PC-9 (cell line): ENCODE measurements around the gene CCT3.

Source experiments
- EZH2 ChIP-seq: fragments of 200-600 bp; sonication (generic); IDR thresholded peaks from 2 replicates; pipeline ENCODE4 v1.8.0; 2017; ENCODE audit warnings: antibody characterized with exemption, low read depth
- TF ChIP-seq, protein P1 (sequence below): fragments of 200-600 bp; sonication (generic); conservative IDR thresholded peaks from 2 replicates; pipeline ENCODE4 v1.6.1; 2017; ENCODE audit warnings: mixed run types, antibody characterized with exemption, mild to moderate bottlenecking, moderate library complexity

DNA sequence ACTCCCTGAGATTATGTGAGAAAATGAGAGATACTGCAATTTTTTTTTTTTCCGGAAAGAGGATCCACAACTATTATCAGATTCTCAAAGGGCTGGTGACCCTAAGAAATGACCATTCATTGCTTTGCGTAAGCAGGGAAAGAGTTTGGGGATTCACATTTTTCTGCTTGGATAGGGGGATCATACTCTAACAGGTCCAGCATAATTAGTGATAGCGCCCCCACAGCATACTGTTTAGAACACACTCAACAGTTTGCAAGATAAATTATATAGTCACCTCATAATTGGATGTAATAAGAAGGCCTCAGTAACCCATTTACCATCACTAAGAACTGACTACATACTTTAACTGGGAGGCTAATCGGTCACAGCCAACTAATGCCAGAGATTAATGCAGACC, 1.9 kb downstream of the CCT3 start:
- TF ChIP-seq, protein P1, sequence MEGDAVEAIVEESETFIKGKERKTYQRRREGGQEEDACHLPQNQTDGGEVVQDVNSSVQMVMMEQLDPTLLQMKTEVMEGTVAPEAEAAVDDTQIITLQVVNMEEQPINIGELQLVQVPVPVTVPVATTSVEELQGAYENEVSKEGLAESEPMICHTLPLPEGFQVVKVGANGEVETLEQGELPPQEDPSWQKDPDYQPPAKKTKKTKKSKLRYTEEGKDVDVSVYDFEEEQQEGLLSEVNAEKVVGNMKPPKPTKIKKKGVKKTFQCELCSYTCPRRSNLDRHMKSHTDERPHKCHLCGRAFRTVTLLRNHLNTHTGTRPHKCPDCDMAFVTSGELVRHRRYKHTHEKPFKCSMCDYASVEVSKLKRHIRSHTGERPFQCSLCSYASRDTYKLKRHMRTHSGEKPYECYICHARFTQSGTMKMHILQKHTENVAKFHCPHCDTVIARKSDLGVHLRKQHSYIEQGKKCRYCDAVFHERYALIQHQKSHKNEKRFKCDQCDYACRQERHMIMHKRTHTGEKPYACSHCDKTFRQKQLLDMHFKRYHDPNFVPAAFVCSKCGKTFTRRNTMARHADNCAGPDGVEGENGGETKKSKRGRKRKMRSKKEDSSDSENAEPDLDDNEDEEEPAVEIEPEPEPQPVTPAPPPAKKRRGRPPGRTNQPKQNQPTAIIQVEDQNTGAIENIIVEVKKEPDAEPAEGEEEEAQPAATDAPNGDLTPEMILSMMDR, result peak; percentile 47; the same call in 1 of the 2 replicates
- TF ChIP-seq EZH2, result no peak
